Measurements from ENCODE around the gene XCL2. TPM values are rescaled to one million over a fixed set of nuclear protein-coding genes. Genes with fewer than 3 reads are reported as not detected.

XCL2 gene
- total RNA-seq, 2 experiments from 2014 or later = not detected

GRCh38 chr1:168556647-168557046, 12.8 kb upstream of the XCL2 start:
- CTCF ChIA-PET (ENCODE audit: unreplicated experiment) = no interaction called here
- intact Hi-C loops (cut with micrococcal nuclease; ENCODE audit: unreplicated experiment) = no loop called here

GRCh38 chr1:168555508-168556046, 11.8 kb upstream of the XCL2 start:
- ChIA-PET CTCF (ENCODE audit: unreplicated experiment) (no interaction called here), POLR2A (no interaction called here)
- Histone ChIP-seq H3K36me3 (ENCODE audit: insufficient read depth, low read length) (no peaks in the 10 kb centered on the region), H3K79me2 (ENCODE audit: insufficient read depth, low read depth, low read length) (no peaks in the 10 kb centered on the region), H4K20me1 (ENCODE audit: insufficient read depth, low read length) (no peaks in the 10 kb centered on the region), H3K4me1 (ENCODE audit: insufficient read depth, low read length, poor library complexity, severe bottlenecking) (no peaks in the 10 kb centered on the region), H3K4me3 (ENCODE audit: low read depth, low read length, poor library complexity, severe bottlenecking) (no peak overlapping the region), H3K9me3 (ENCODE audit: low read length) (no peaks in the 10 kb centered on the region), H3K4me2 (ENCODE audit: low read length) (no peak overlapping the region), H2AFZ (ENCODE audit: low read length) (no peak overlapping the region), H3K27ac (ENCODE audit: low read depth, low read length, poor library complexity, severe bottlenecking) (no peak overlapping the region), H3K9me2 (ENCODE audit: insufficient read depth, low read length) (no peaks in the 10 kb centered on the region)
- DNase-seq (ENCODE audit: low spot score) = no peak
- intact Hi-C loops (cut with micrococcal nuclease; ENCODE audit: unreplicated experiment) = no loop called here
- no TSS peak for BruUV-seq (replicated peaks)
- TF ChIP-seq CTCF (conservative IDR thresholded peaks at IDR 0.05; ENCODE audit: low read length) = no peak
- no peak for TF ChIP-seq EZH2phosphoT487 (IDR thresholded peaks at IDR 0.05; ENCODE audit: borderline replicate concordance, low read depth, low read length)

More at GRCh38 chr1:168556647-168557046, 12.8 kb upstream of the XCL2 start:
- Histone ChIP-seq H4K20me1 (ENCODE audit: insufficient read depth, low read length) (no peaks in the 10 kb centered on the region), H3K79me2 (ENCODE audit: insufficient read depth, low read depth, low read length) (no peaks in the 10 kb centered on the region), H3K9me2 (ENCODE audit: insufficient read depth, low read length) (no peaks in the 10 kb centered on the region), H2AFZ (ENCODE audit: low read length) (no peak overlapping the region), H3K4me2 (ENCODE audit: low read length) (no peak overlapping the region), H3K36me3 (ENCODE audit: insufficient read depth, low read length) (no peaks in the 10 kb centered on the region), H3K4me1 (ENCODE audit: insufficient read depth, low read length, poor library complexity, severe bottlenecking) (no peaks in the 10 kb centered on the region), H3K4me3 (ENCODE audit: low read depth, low read length, poor library complexity, severe bottlenecking) (no peak overlapping the region), H3K27ac (ENCODE audit: low read depth, low read length, poor library complexity, severe bottlenecking) (no peak overlapping the region), H3K9me3 (ENCODE audit: low read length) (no peaks in the 10 kb centered on the region)
- TF ChIP-seq EZH2phosphoT487 (IDR thresholded peaks at IDR 0.05; ENCODE audit: borderline replicate concordance, low read depth, low read length) (no peak), CTCF (conservative IDR thresholded peaks at IDR 0.05; ENCODE audit: low read length) (no peak)
- POLR2A ChIA-PET = no interaction called here
- DNase-seq (ENCODE audit: low spot score) = no peak
- no TSS peak for BruUV-seq (replicated peaks)

- POLR2A ChIA-PET = interaction anchor here (0.6 kb wide), 1 partner anchor 150 kb away, joined by 3 read pairs; no protein-coding TSS in a partner anchor
- no peak overlapping the region for H3K27ac ChIP-seq (ENCODE audit: low read depth, low read length, poor library complexity, severe bottlenecking)
Observed at GRCh38 chr1:168554603-168555483, 11.0 kb upstream of the XCL2 start.

More at GRCh38 chr1:168554603-168555483, 11.0 kb upstream of the XCL2 start:
- CTCF ChIA-PET (ENCODE audit: unreplicated experiment) = no interaction called here
- intact Hi-C loops (cut with micrococcal nuclease; ENCODE audit: unreplicated experiment) = no loop called here
- no TSS peak for BruUV-seq (replicated peaks)
- Histone ChIP-seq H3K9me2 (ENCODE audit: insufficient read depth, low read length) (no peaks in the 10 kb centered on the region), H3K9me3 (ENCODE audit: low read length) (no peaks in the 10 kb centered on the region), H3K79me2 (ENCODE audit: insufficient read depth, low read depth, low read length) (no peaks in the 10 kb centered on the region), H3K4me1 (ENCODE audit: insufficient read depth, low read length, poor library complexity, severe bottlenecking) (no peaks in the 10 kb centered on the region), H3K4me2 (ENCODE audit: low read length) (no peak overlapping the region), H2AFZ (ENCODE audit: low read length) (no peak overlapping the region), H3K36me3 (ENCODE audit: insufficient read depth, low read length) (no peaks in the 10 kb centered on the region), H4K20me1 (ENCODE audit: insufficient read depth, low read length) (no peaks in the 10 kb centered on the region), H3K4me3 (ENCODE audit: low read depth, low read length, poor library complexity, severe bottlenecking) (no peak overlapping the region)
- TF ChIP-seq EZH2phosphoT487 (IDR thresholded peaks at IDR 0.05; ENCODE audit: borderline replicate concordance, low read depth, low read length) (no peak), CTCF (conservative IDR thresholded peaks at IDR 0.05; ENCODE audit: low read length) (no peak)
- DNase-seq (ENCODE audit: low spot score) = no peak

All from OCI-LY7 (cell line).